ENCODE results near the gene KLK15.

KLK15 gene

GRCh38 chr19:50835785-50836542 lies 2.6 kb upstream of the KLK15 start:
- peak overlapping the region; percentile 59; the same call in 1 of the 2 replicates for H3K4me3 ChIP-seq (ENCODE audit: low read length)
- no peak for TF ChIP-seq ZNF274 (IDR thresholded peaks at IDR 0.05; ENCODE audit: low read depth, low read length)

GRCh38 chr19:50835103-50835784 lies 1.9 kb upstream of the KLK15 start:
- peak overlapping the region; percentile 59; the same call in 1 of the 2 replicates for H3K4me3 ChIP-seq (ENCODE audit: low read length)

GRCh38 chr19:50833802-50834167 lies 411 bp upstream of the KLK15 start:
- H3K4me3 ChIP-seq (ENCODE audit: low read length), result no peak overlapping the region
- TF ChIP-seq ZNF274 (IDR thresholded peaks at IDR 0.05; ENCODE audit: low read depth, low read length), result no peak

More at GRCh38 chr19:50835103-50835784, 1.9 kb upstream of the KLK15 start:
- TF ChIP-seq ZNF274 (IDR thresholded peaks at IDR 0.05; ENCODE audit: low read depth, low read length), result no peak

- no peak for TF ChIP-seq ZNF274 (IDR thresholded peaks at IDR 0.05; ENCODE audit: low read depth, low read length)
- no peak overlapping the region for H3K4me3 ChIP-seq (ENCODE audit: low read length)
Measured at GRCh38 chr19:50832666-50833065, 708 bp downstream of the KLK15 start.

- no peak for TF ChIP-seq ZNF274 (IDR thresholded peaks at IDR 0.05; ENCODE audit: low read depth, low read length)
- H3K4me3 ChIP-seq (ENCODE audit: low read length), result no peak overlapping the region
Measured at GRCh38 chr19:50831026-50831396, 2.4 kb downstream of the KLK15 start.

- TF ChIP-seq ZNF274 (IDR thresholded peaks at IDR 0.05; ENCODE audit: low read depth, low read length), result no peak
- H3K4me3 ChIP-seq (ENCODE audit: low read length), result no peak overlapping the region
Measured at GRCh38 chr19:50830266-50831025, 2.9 kb downstream of the KLK15 start.

- no peak overlapping the region for H3K4me3 ChIP-seq (ENCODE audit: low read length)
- no peak for TF ChIP-seq ZNF274 (IDR thresholded peaks at IDR 0.05; ENCODE audit: low read depth, low read length)
Measured at GRCh38 chr19:50829801-50830200, 3.6 kb downstream of the KLK15 start.

- TF ChIP-seq ZNF274 (IDR thresholded peaks at IDR 0.05; ENCODE audit: low read depth, low read length), result no peak
- no peak overlapping the region for H3K4me3 ChIP-seq (ENCODE audit: low read length)
Measured at GRCh38 chr19:50827476-50827875, 5.9 kb downstream of the KLK15 start.

- no peak for TF ChIP-seq ZNF274 (IDR thresholded peaks at IDR 0.05; ENCODE audit: low read depth, low read length)
- H3K4me3 ChIP-seq (ENCODE audit: low read length), result no peak overlapping the region
Measured at GRCh38 chr19:50826492-50827240, 6.7 kb downstream of the KLK15 start.

GRCh38 chr19:50823389-50824042 lies 9.9 kb downstream of the KLK15 start, which contains the start of gene KLK1:
Gene KLK1 (minus strand): TSS chr19:50823787. CDS start chr19:50823748, 39 bp downstream.
- no peak within 1 kb of the TSS for H3K4me3 ChIP-seq (ENCODE audit: low read length)
- no peak for TF ChIP-seq ZNF274 (IDR thresholded peaks at IDR 0.05; ENCODE audit: low read depth, low read length)

- no peak for TF ChIP-seq ZNF274 (IDR thresholded peaks at IDR 0.05; ENCODE audit: low read depth, low read length)
- H3K4me3 ChIP-seq (ENCODE audit: low read length), result no peak overlapping the region
Measured at GRCh38 chr19:50822661-50823208, 10.6 kb downstream of the KLK15 start.

GRCh38 chr19:50821622-50822021 lies 11.8 kb downstream of the KLK15 start:
- TF ChIP-seq ZNF274 (IDR thresholded peaks at IDR 0.05; ENCODE audit: low read depth, low read length), result no peak

GRCh38 chr19:50821248-50821612 lies 12.1 kb downstream of the KLK15 start:
- H3K4me3 ChIP-seq (ENCODE audit: low read length), result no peak overlapping the region; the same call in 1 of the 2 replicates
- no peak for TF ChIP-seq ZNF274 (IDR thresholded peaks at IDR 0.05; ENCODE audit: low read depth, low read length)

More at GRCh38 chr19:50821622-50822021, 11.8 kb downstream of the KLK15 start:
- no peak overlapping the region for H3K4me3 ChIP-seq (ENCODE audit: low read length)

Data from GM08714 (cell line).